Stimulated activated naive B cell treated with anti-CD40 and anti-IgM and Interleukin-4, amounts not matched to agents 10 μg/mL and 1 μg/mL and 100 μg/mL, for 72 hours (primary cell): ENCODE measurements around the gene XPO6.

ENCODE experiments used
- ATAC-seq, 2 donors: fragments of 150-1000 bp; cut with Tn5 transposase; replicated peaks; 2 replicates each; pipeline ENCODE4 v1.10.0; 2021; ENCODE audit warnings: moderate library complexity in 1 of 2
- DNase-seq: peaks from one replicate; pipeline ENCODE4 v3.0.0; 2021
- H3K27ac Mint-ChIP-seq: one replicate; pipeline ENCODE4 v1.8.0; 2022; ENCODE audit warnings: mild to moderate bottlenecking, mixed read lengths
- H3K27me3 Mint-ChIP-seq, 2 donors: one replicate each; pipeline ENCODE4 v1.8.0; 2022; ENCODE audit warnings: mixed read lengths in 2 of 2
- H3K36me3 Mint-ChIP-seq, 2 donors: one replicate each; pipeline ENCODE4 v1.8.0; 2022; ENCODE audit warnings: mixed read lengths in 2 of 2, mild to moderate bottlenecking in 1 of 2
- H3K4me1 Mint-ChIP-seq, 2 donors: one replicate each; pipeline ENCODE4 v1.8.0; 2022; ENCODE audit warnings: mixed read lengths in 2 of 2, mild to moderate bottlenecking in 1 of 2
- H3K4me3 Mint-ChIP-seq, 2 donors: one replicate each; pipeline ENCODE4 v1.8.0; 2022; ENCODE audit warnings: mild to moderate bottlenecking in 2 of 2, mixed read lengths in 2 of 2, moderate library complexity in 1 of 2
- H3K9me3 Mint-ChIP-seq, 2 donors: one replicate each; pipeline ENCODE4 v1.8.0; 2022; ENCODE audit warnings: mixed read lengths in 2 of 2, mild to moderate bottlenecking in 1 of 2

The XPO6 gene

GRCh38 chr16:28165598-28165997 is 46.2 kb downstream of the XPO6 start:
- H3K4me3 Mint-ChIP-seq: no peak overlapping the region
- ATAC-seq: peak; percentile 25 to 32
- DNase-seq: no peak
- peak overlapping the region; percentile 33 for H3K27ac Mint-ChIP-seq
- no peaks in the 10 kb centered on the region for H3K9me3 Mint-ChIP-seq
- H3K4me1 Mint-ChIP-seq: peaks cover 32 to 76% of the 10 kb centered on the region in 2 donors
- H3K36me3 Mint-ChIP-seq: peaks cover 45 to 52% of the 10 kb centered on the region in 2 donors
- H3K27me3 Mint-ChIP-seq: no peaks in the 10 kb centered on the region

GRCh38 chr16:28164140-28164539 is 47.6 kb downstream of the XPO6 start:
- peaks cover 45 to 53% of the 10 kb centered on the region in 2 donors for H3K36me3 Mint-ChIP-seq
- H3K27me3 Mint-ChIP-seq: no peaks in the 10 kb centered on the region
- peaks cover 34 to 76% of the 10 kb centered on the region in 2 donors for H3K4me1 Mint-ChIP-seq
- DNase-seq: no peak
- no peak overlapping the region for H3K4me3 Mint-ChIP-seq
- peak overlapping the region; percentile 37 for H3K27ac Mint-ChIP-seq
- no peaks in the 10 kb centered on the region for H3K9me3 Mint-ChIP-seq
- ATAC-seq: no peak

GRCh38 chr16:28163699-28164098 is 48.1 kb downstream of the XPO6 start:
- no peak for ATAC-seq
- peaks cover 33 to 76% of the 10 kb centered on the region in 2 donors for H3K4me1 Mint-ChIP-seq
- H3K36me3 Mint-ChIP-seq: peaks cover 45 to 53% of the 10 kb centered on the region in 2 donors
- H3K27ac Mint-ChIP-seq: peak overlapping the region; percentile 56
- no peaks in the 10 kb centered on the region for H3K9me3 Mint-ChIP-seq
- H3K27me3 Mint-ChIP-seq: no peaks in the 10 kb centered on the region
- no peak for DNase-seq
- no peak overlapping the region for H3K4me3 Mint-ChIP-seq

- Mint-ChIP-seq H3K9me3 (no peaks in the 10 kb centered on the region), H3K27me3 (no peaks in the 10 kb centered on the region), H3K36me3 (peaks cover 47 to 55% of the 10 kb centered on the region in 2 donors), H3K27ac (no peak overlapping the region), H3K4me3 (no peak overlapping the region), H3K4me1 (peaks cover 40 to 75% of the 10 kb centered on the region in 2 donors)
- ATAC-seq (no peak), DNase-seq (no peak)
Measured at GRCh38 chr16:28162326-28162877, 49.4 kb downstream of the XPO6 start.

GRCh38 chr16:28161626-28162025 is 50.1 kb downstream of the XPO6 start:
- Mint-ChIP-seq H3K36me3 (peaks cover 42 to 53% of the 10 kb centered on the region in 2 donors), H3K9me3 (no peaks in the 10 kb centered on the region), H3K4me1 (peaks cover 33 to 68% of the 10 kb centered on the region in 2 donors), H3K4me3 (no peak overlapping the region), H3K27ac (no peak overlapping the region), H3K27me3 (no peaks in the 10 kb centered on the region)
- no peak for DNase-seq
- ATAC-seq: no peak

- Mint-ChIP-seq H3K9me3 (no peaks in the 10 kb centered on the region), H3K27ac (peak overlapping the region; percentile 73), H3K36me3 (peaks cover 45 to 58% of the 10 kb centered on the region in 2 donors), H3K4me3 (no peak overlapping the region), H3K27me3 (no peaks in the 10 kb centered on the region), H3K4me1 (peaks cover 23 to 45% of the 10 kb centered on the region in 2 donors)
- ATAC-seq: no peak
- no peak for DNase-seq
Measured at GRCh38 chr16:28158136-28158535, 53.6 kb downstream of the XPO6 start.

GRCh38 chr16:28156056-28156680 is 55.6 kb downstream of the XPO6 start:
- H3K27me3 Mint-ChIP-seq: no peaks in the 10 kb centered on the region
- no peak overlapping the region for H3K4me3 Mint-ChIP-seq
- H3K4me1 Mint-ChIP-seq: peaks cover 23 to 31% of the 10 kb centered on the region in 2 donors
- no peak overlapping the region for H3K27ac Mint-ChIP-seq
- ATAC-seq: no peak
- DNase-seq: no peak
- H3K9me3 Mint-ChIP-seq: no peaks in the 10 kb centered on the region
- H3K36me3 Mint-ChIP-seq: peaks cover 44 to 63% of the 10 kb centered on the region in 2 donors

GRCh38 chr16:28155293-28155692 is 56.5 kb downstream of the XPO6 start:
- ATAC-seq: no peak
- Mint-ChIP-seq H3K36me3 (peaks cover 48 to 68% of the 10 kb centered on the region in 2 donors), H3K4me3 (no peak overlapping the region), H3K27ac (no peak overlapping the region), H3K9me3 (no peaks in the 10 kb centered on the region), H3K27me3 (no peaks in the 10 kb centered on the region), H3K4me1 (peaks cover 27 to 39% of the 10 kb centered on the region in 2 donors)
- no peak for DNase-seq

GRCh38 chr16:28151180-28151579 is 60.6 kb downstream of the XPO6 start:
- no peak for DNase-seq
- Mint-ChIP-seq H3K36me3 (peaks cover 50 to 72% of the 10 kb centered on the region in 2 donors), H3K4me3 (no peak overlapping the region), H3K4me1 (peaks cover 24 to 29% of the 10 kb centered on the region in 2 donors), H3K27ac (peak overlapping the region; percentile 15), H3K9me3 (no peaks in the 10 kb centered on the region), H3K27me3 (no peaks in the 10 kb centered on the region)
- ATAC-seq: no peak

- no peak for ATAC-seq
- Mint-ChIP-seq H3K4me3 (no peak overlapping the region), H3K27ac (no peak overlapping the region), H3K4me1 (peaks cover 19 to 25% of the 10 kb centered on the region in 2 donors), H3K9me3 (no peaks in the 10 kb centered on the region), H3K27me3 (no peaks in the 10 kb centered on the region), H3K36me3 (peaks cover 45 to 70% of the 10 kb centered on the region in 2 donors)
- no peak for DNase-seq
Measured at GRCh38 chr16:28149011-28149888, 62.5 kb downstream of the XPO6 start.

- no peak overlapping the region for H3K4me3 Mint-ChIP-seq
- no peak for ATAC-seq
- H3K4me1 Mint-ChIP-seq: peaks cover 25 to 49% of the 10 kb centered on the region in 2 donors
- no peak for DNase-seq
- no peaks in the 10 kb centered on the region for H3K27me3 Mint-ChIP-seq
- no peak overlapping the region for H3K27ac Mint-ChIP-seq
- no peaks in the 10 kb centered on the region for H3K9me3 Mint-ChIP-seq
- H3K36me3 Mint-ChIP-seq: peaks cover 43 to 65% of the 10 kb centered on the region in 2 donors
Measured at GRCh38 chr16:28146536-28146935, 65.2 kb downstream of the XPO6 start.

GRCh38 chr16:28145796-28146195 is 66.0 kb downstream of the XPO6 start:
- H3K4me3 Mint-ChIP-seq: no peak overlapping the region
- DNase-seq: no peak
- H3K4me1 Mint-ChIP-seq: peaks cover 28 to 49% of the 10 kb centered on the region in 2 donors
- ATAC-seq: no peak
- peaks cover 35 to 65% of the 10 kb centered on the region in 2 donors for H3K36me3 Mint-ChIP-seq
- H3K27me3 Mint-ChIP-seq: no peaks in the 10 kb centered on the region
- H3K9me3 Mint-ChIP-seq: no peaks in the 10 kb centered on the region
- H3K27ac Mint-ChIP-seq: no peak overlapping the region

- peaks cover 25 to 66% of the 10 kb centered on the region in 2 donors for H3K4me1 Mint-ChIP-seq
Measured at GRCh38 chr16:28140788-28141618, 70.8 kb downstream of the XPO6 start.

GRCh38 chr16:28139530-28139929 is 72.2 kb downstream of the XPO6 start:
- no peaks in the 10 kb centered on the region for H3K27me3 Mint-ChIP-seq
- H3K36me3 Mint-ChIP-seq: peaks cover 30 to 58% of the 10 kb centered on the region in 2 donors
- peak overlapping the region; percentile 82 for H3K27ac Mint-ChIP-seq
- H3K9me3 Mint-ChIP-seq: no peaks in the 10 kb centered on the region
- H3K4me3 Mint-ChIP-seq: no peak overlapping the region
- H3K4me1 Mint-ChIP-seq: peaks cover 25 to 66% of the 10 kb centered on the region in 2 donors
- ATAC-seq: no peak
- no peak for DNase-seq

More at GRCh38 chr16:28140788-28141618, 70.8 kb downstream of the XPO6 start:
- Mint-ChIP-seq H3K27ac (peak overlapping the region; percentile 90), H3K4me3 (peak overlapping the region; percentile 4 to 60), H3K27me3 (no peaks in the 10 kb centered on the region), H3K9me3 (no peaks in the 10 kb centered on the region), H3K36me3 (peaks cover 28 to 58% of the 10 kb centered on the region in 2 donors)
- ATAC-seq (peak; percentile 88), DNase-seq (peak; percentile 44)
